ENCODE results near the gene COPS4. TPM values are rescaled to one million over a fixed set of nuclear protein-coding genes. Genes with fewer than 3 reads are reported as not detected.
A peak's percentile ranks its signal among the peaks of the same experiment; 100 is the strongest.
"Not testable (repeated sequence)": the region's sequence is repeated elsewhere in the genome, so short reads cannot be mapped to it uniquely, and the experiment has no call there.

COPS4 gene
- total RNA-seq, 1 donor from 2014 or later, result 34.4 TPM

- Mint-ChIP-seq H3K36me3 (peaks cover 8% of the 10 kb centered on the region), H3K27me3 (no peaks in the 10 kb centered on the region), H3K4me3 (no peak overlapping the region), H3K27ac (no peak overlapping the region), H3K9me3 (no peaks in the 10 kb centered on the region), H3K4me1 (ENCODE audit: unreplicated experiment) (peaks cover 8% of the 10 kb centered on the region)
- no peak for TF ChIP-seq CTCF (conservative IDR thresholded peaks at IDR 0.05)
- no peak for DNase-seq (ENCODE audit: extremely low spot score, unreplicated experiment)
These were observed 36.1 kb upstream of the COPS4 start for GRCh38 chr4:82998898-82999297.

- TF ChIP-seq CTCF (conservative IDR thresholded peaks at IDR 0.05), result no peak
- no peak overlapping the region for H3K4me3 Mint-ChIP-seq
- H3K27me3 Mint-ChIP-seq, result no peaks in the 10 kb centered on the region
- no peak overlapping the region for H3K27ac Mint-ChIP-seq
- H3K4me1 Mint-ChIP-seq (ENCODE audit: unreplicated experiment), result peaks cover 8% of the 10 kb centered on the region
- H3K36me3 Mint-ChIP-seq, result peaks cover 4% of the 10 kb centered on the region
- DNase-seq (ENCODE audit: extremely low spot score, unreplicated experiment), result no peak
- H3K9me3 Mint-ChIP-seq, result no peaks in the 10 kb centered on the region
These were observed 32.7 kb upstream of the COPS4 start for GRCh38 chr4:83002329-83002728.

GRCh38 chr4:83003044-83003791 is 31.8 kb upstream of the COPS4 start:
- H3K4me3 Mint-ChIP-seq; H3K27ac Mint-ChIP-seq; DNase-seq (ENCODE audit: extremely low spot score, unreplicated experiment); H3K9me3 Mint-ChIP-seq; H3K36me3 Mint-ChIP-seq; H3K27me3 Mint-ChIP-seq: not testable (repeated sequence)
- H3K4me1 Mint-ChIP-seq (ENCODE audit: unreplicated experiment), result peaks cover 12% of the 10 kb centered on the region

GRCh38 chr4:83009529-83009928 is 25.5 kb upstream of the COPS4 start:
- peaks cover 4% of the 10 kb centered on the region for H3K36me3 Mint-ChIP-seq
- TF ChIP-seq CTCF (conservative IDR thresholded peaks at IDR 0.05), result no peak
- peaks cover 31% of the 10 kb centered on the region for H3K4me1 Mint-ChIP-seq (ENCODE audit: unreplicated experiment)
- H3K27ac Mint-ChIP-seq, result peak overlapping the region; percentile 96
- H3K27me3 Mint-ChIP-seq, result no peaks in the 10 kb centered on the region
- peak overlapping the region; percentile 95 for H3K4me3 Mint-ChIP-seq
- no peaks in the 10 kb centered on the region for H3K9me3 Mint-ChIP-seq
- no peak for DNase-seq (ENCODE audit: extremely low spot score, unreplicated experiment)

- no peak for TF ChIP-seq CTCF (conservative IDR thresholded peaks at IDR 0.05)
- no peaks in the 10 kb centered on the region for H3K27me3 Mint-ChIP-seq
- peaks cover 4% of the 10 kb centered on the region for H3K36me3 Mint-ChIP-seq
- no peak for DNase-seq (ENCODE audit: extremely low spot score, unreplicated experiment)
- H3K9me3 Mint-ChIP-seq, result no peaks in the 10 kb centered on the region
- H3K4me3 Mint-ChIP-seq, result peak overlapping the region; percentile 95
- H3K4me1 Mint-ChIP-seq (ENCODE audit: unreplicated experiment), result peaks cover 31% of the 10 kb centered on the region
- peak overlapping the region; percentile 96 for H3K27ac Mint-ChIP-seq
These were observed 24.9 kb upstream of the COPS4 start for GRCh38 chr4:83010111-83010521.

- Mint-ChIP-seq H3K36me3 (peaks cover 4% of the 10 kb centered on the region), H3K27me3 (no peaks in the 10 kb centered on the region), H3K4me3 (peak within 1 kb of the TSS; percentile 95), H3K9me3 (no peaks in the 10 kb centered on the region), H3K27ac (peak within 1 kb of the TSS; percentile 96), H3K4me1 (ENCODE audit: unreplicated experiment) (peaks cover 31% of the 10 kb centered on the region)
- peak; percentile 80 for DNase-seq (ENCODE audit: extremely low spot score, unreplicated experiment)
- TF ChIP-seq CTCF (conservative IDR thresholded peaks at IDR 0.05), result no peak
These were observed 24.3 kb upstream of the COPS4 start, which contains the start of gene LIN54 for GRCh38 chr4:83010522-83011318. Gene LIN54 (minus strand): TSS chr4:83010823. CDS start chr4:82984844, 25,979 bp downstream.

Data from type B pancreatic cell (in vitro differentiated cells).